NB4 (cell line): Measurements from ENCODE around the gene UBE2J2.

Source experiments
- CTCF ChIP-seq: IDR thresholded peaks from one replicate; pipeline ENCODE4 v1.5.1; 2012; ENCODE audit warnings: low read depth, low read length
- POLR2A ChIP-seq: IDR thresholded peaks from 2 replicates; pipeline ENCODE4 v1.6.1; 2011; ENCODE audit warnings: mild to moderate bottlenecking; ENCODE audit not compliant: insufficient read length; ENCODE audit errors: extremely low read depth
- TF ChIP-seq, protein P1 (sequence below): IDR thresholded peaks from 2 replicates; pipeline ENCODE4 v1.6.1; 2011; ENCODE audit warnings: low read depth, low read length

DNA sequence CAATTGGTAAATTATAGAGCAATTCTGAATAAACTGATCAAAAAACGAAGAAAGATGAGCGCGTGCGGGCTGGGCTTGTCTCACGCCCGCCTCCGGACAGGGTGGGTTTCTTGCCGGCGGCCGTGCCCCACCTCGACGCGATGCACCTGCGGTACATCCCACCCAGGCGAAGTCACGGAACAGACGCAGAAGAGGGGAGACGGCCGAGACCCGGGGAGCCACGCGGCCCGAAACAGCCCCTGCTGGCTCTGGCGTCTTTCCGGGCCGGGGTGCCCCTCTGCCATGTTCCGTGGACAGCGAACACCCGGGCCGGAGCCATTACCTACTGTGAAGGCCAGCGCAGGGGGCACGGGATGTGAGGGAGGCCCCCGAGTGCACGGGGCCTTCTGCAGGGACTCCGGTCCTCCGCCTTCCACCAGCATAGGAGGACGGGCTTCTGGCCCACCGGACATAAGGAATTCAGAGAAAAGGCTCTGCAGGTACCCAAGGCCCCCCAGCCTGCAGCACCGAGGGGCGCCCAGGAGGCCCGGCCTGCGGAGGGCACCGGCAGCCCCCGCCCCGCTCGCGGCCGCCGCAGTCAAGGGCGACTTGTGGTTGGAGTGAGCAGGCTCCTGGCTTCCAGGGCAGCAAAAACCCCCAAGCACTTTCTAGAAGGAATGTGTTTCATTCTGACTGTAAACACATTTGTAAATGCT, 19.5 kb downstream of the UBE2J2 start:
- TF ChIP-seq POLR2A (no peak), CTCF (no peak)
- TF ChIP-seq, protein P1, sequence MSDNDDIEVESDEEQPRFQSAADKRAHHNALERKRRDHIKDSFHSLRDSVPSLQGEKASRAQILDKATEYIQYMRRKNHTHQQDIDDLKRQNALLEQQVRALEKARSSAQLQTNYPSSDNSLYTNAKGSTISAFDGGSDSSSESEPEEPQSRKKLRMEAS = no peak
